Activated CD4-positive, alpha-beta T cell treated with anti-CD3 and anti-CD28 coated beads, Interleukin-2, Interleukin-4, amounts not matched to agents 100 ng/mL and 50 ng/mL, durations not matched to agents 16 hours and 8 hours (primary cell): ENCODE measurements around the gene MTNR1B.
A peak's percentile ranks its signal among the peaks of the same experiment; 100 is the strongest.

Experiments
- DNase-seq: peaks from one replicate; pipeline ENCODE4 v3.0.0-alpha.2; 2020; ENCODE audit warnings: low spot score

MTNR1B gene

GRCh38 chr11:92969634-92970347 is at the start of gene MTNR1B:
Gene MTNR1B (plus strand): TSS chr11:92969651. CDS start chr11:92969726, 75 bp downstream.
- no peak for DNase-seq

- DNase-seq: no peak
Measured at GRCh38 chr11:92920331-92920730, 49.1 kb upstream of the MTNR1B start.

GRCh38 chr11:92922731-92923130 is 46.7 kb upstream of the MTNR1B start:
- DNase-seq: no peak

- DNase-seq: no peak
Measured at GRCh38 chr11:92929246-92929645, 40.2 kb upstream of the MTNR1B start.

- DNase-seq: no peak
Measured at GRCh38 chr11:92929653-92930052, 39.8 kb upstream of the MTNR1B start.

- no peak for DNase-seq
Measured at GRCh38 chr11:92931746-92932422, 37.6 kb upstream of the MTNR1B start.

- no peak for DNase-seq
Measured at GRCh38 chr11:92939305-92939704, 30.1 kb upstream of the MTNR1B start.

- peak; percentile 18 for DNase-seq
Measured at GRCh38 chr11:92941676-92942571, 27.5 kb upstream of the MTNR1B start.

GRCh38 chr11:92946707-92947106 is 22.7 kb upstream of the MTNR1B start:
- no peak for DNase-seq

- DNase-seq: no peak
Measured at GRCh38 chr11:92948116-92948515, 21.3 kb upstream of the MTNR1B start.

- no peak for DNase-seq
Measured at GRCh38 chr11:92954003-92954402, 15.4 kb upstream of the MTNR1B start.

GRCh38 chr11:92955860-92956259 is 13.6 kb upstream of the MTNR1B start:
- DNase-seq: no peak

- no peak for DNase-seq
Measured at GRCh38 chr11:92960886-92961285, 8.6 kb upstream of the MTNR1B start.

- no peak for DNase-seq
Measured at GRCh38 chr11:92962446-92962845, 7.0 kb upstream of the MTNR1B start.

- DNase-seq: no peak
Measured at GRCh38 chr11:92964471-92964870, 5.0 kb upstream of the MTNR1B start.

GRCh38 chr11:92965196-92965595 is 4.3 kb upstream of the MTNR1B start:
- DNase-seq: no peak

GRCh38 chr11:92967178-92967577 is 2.3 kb upstream of the MTNR1B start:
- no peak for DNase-seq

GRCh38 chr11:92967867-92968266 is 1.6 kb upstream of the MTNR1B start:
- no peak for DNase-seq

GRCh38 chr11:92969293-92969633 is 188 bp upstream of the MTNR1B start:
- DNase-seq: no peak

- DNase-seq: no peak
Measured at GRCh38 chr11:92972248-92972647, 2.8 kb downstream of the MTNR1B start.

- no peak for DNase-seq
Measured at GRCh38 chr11:92975285-92975684, 5.8 kb downstream of the MTNR1B start.

- no peak for DNase-seq
Measured at GRCh38 chr11:92976681-92977080, 7.2 kb downstream of the MTNR1B start.

- no peak for DNase-seq
Measured at GRCh38 chr11:92977401-92977800, 8.0 kb downstream of the MTNR1B start.
